HL-60 (cell line): ENCODE data around the gene ITGA5.

ENCODE experiments used
- DNase-seq, 2 experiments: peaks; one replicate each; pipeline ENCODE4 v3.0.0-alpha.2; 2010 to 2020; ENCODE audit warnings: low read depth in 1 of 2, low spot score in 1 of 2
- H3K27ac ChIP-seq: fragments of 250-450 bp; sonication (Bioruptor Pico); replicated peaks from 2 replicates; pipeline ENCODE4 v1.5.1; 2020; ENCODE audit warnings: mild to moderate bottlenecking, moderate library complexity
- H3K27me3 ChIP-seq: fragments of 250-450 bp; sonication (Bioruptor Pico); 2 replicates; pipeline ENCODE4 v1.5.1; 2021; ENCODE audit warnings: mild to moderate bottlenecking, moderate library complexity; ENCODE audit not compliant: insufficient read depth, poor library complexity, severe bottlenecking
- H3K4me3 ChIP-seq: replicated peaks from 2 replicates; pipeline ENCODE4 v1.5.1; 2011; ENCODE audit warnings: mild to moderate bottlenecking, control low read depth, low read length; ENCODE audit not compliant: insufficient read depth
- CTCF ChIP-seq: IDR thresholded peaks from one replicate; pipeline ENCODE4 v1.5.1; 2011; ENCODE audit warnings: low read length, control low read depth, inconsistent platforms; ENCODE audit not compliant: insufficient read depth
- GABPA ChIP-seq: IDR thresholded peaks from 2 replicates; pipeline ENCODE4 v1.6.1; 2012; ENCODE audit warnings: low read depth
- POLR2AphosphoS5 ChIP-seq: IDR thresholded peaks from 2 replicates; pipeline ENCODE4 v1.6.1; 2012; ENCODE audit warnings: low read depth
- REST ChIP-seq: IDR thresholded peaks from 2 replicates; pipeline ENCODE4 v1.6.1; 2012; ENCODE audit warnings: low read depth; ENCODE audit not compliant: insufficient replicate concordance
- SPI1 ChIP-seq: IDR thresholded peaks from 2 replicates; pipeline ENCODE4 v1.6.1; 2012; ENCODE audit warnings: low read depth, mild to moderate bottlenecking, borderline replicate concordance

The ITGA5 gene

GRCh38 chr12:54376596-54376995 is 42.5 kb downstream of the ITGA5 start:
- H3K27me3 ChIP-seq = no peaks in the 10 kb centered on the region
- H3K4me3 ChIP-seq = no peak overlapping the region
- TF ChIP-seq SPI1 (no peak), CTCF (no peak), GABPA (no peak), POLR2AphosphoS5 (no peak), REST (no peak)
- H3K27ac ChIP-seq = no peak overlapping the region
- no peak for DNase-seq

GRCh38 chr12:54375259-54375579 is 43.8 kb downstream of the ITGA5 start:
- no peak for DNase-seq
- no peak for TF ChIP-seq GABPA
- Histone ChIP-seq H3K4me3 (no peak overlapping the region), H3K27me3 (no peaks in the 10 kb centered on the region), H3K27ac (no peak overlapping the region)

- Histone ChIP-seq H3K4me3 (no peak overlapping the region), H3K27ac (no peak overlapping the region)
- no peak for DNase-seq
Observed at GRCh38 chr12:54374562-54375258, 44.4 kb downstream of the ITGA5 start.

More at GRCh38 chr12:54374562-54375258, 44.4 kb downstream of the ITGA5 start:
- H3K27me3 ChIP-seq = no peaks in the 10 kb centered on the region
- TF ChIP-seq POLR2AphosphoS5 = no peak
- no peak for TF ChIP-seq SPI1
- TF ChIP-seq REST = no peak
- no peak for TF ChIP-seq GABPA
- no peak for TF ChIP-seq CTCF
